ENCODE results near the gene ISOC2. TPM values are rescaled to one million over a fixed set of nuclear protein-coding genes. Genes with fewer than 3 reads are reported as not detected.
A peak's percentile ranks its signal among the peaks of the same experiment; 100 is the strongest.

The ISOC2 gene
- total RNA-seq, 3 donors from 2014 or later = 42.7 to 71.5 (median 57.0) TPM

DNA sequence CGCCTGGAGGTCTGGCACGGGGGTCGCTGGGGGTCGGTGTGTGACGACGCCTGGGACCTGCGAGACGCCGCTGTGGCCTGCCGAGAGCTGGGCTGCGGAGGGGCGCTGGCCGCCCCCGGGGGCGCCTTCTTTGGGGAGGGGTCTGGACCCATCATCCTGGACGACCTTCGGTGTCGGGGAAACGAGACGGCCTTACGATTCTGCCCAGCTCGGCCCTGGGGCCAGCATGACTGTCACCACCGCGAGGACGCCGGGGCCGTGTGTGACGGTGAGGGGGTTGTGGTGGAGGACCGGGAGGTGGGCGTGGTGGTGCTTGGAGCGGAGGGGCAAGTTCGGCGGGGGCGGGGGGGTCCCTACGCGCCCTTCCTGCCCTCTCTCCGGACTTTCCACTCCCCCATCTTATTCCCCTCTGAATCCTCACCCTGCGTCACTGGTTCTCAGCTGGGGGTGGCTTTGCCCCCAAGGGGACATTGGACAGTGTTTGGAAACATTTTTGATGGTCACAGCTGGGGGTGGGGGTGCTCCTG is 32.3 kb upstream of the ISOC2 start:
- TF ChIP-seq POLR2AphosphoS5 (IDR thresholded peaks at IDR 0.05) (no peak), POLR2A (IDR thresholded peaks at IDR 0.05) (no peak)
- TF ChIP-seq, protein P1, sequence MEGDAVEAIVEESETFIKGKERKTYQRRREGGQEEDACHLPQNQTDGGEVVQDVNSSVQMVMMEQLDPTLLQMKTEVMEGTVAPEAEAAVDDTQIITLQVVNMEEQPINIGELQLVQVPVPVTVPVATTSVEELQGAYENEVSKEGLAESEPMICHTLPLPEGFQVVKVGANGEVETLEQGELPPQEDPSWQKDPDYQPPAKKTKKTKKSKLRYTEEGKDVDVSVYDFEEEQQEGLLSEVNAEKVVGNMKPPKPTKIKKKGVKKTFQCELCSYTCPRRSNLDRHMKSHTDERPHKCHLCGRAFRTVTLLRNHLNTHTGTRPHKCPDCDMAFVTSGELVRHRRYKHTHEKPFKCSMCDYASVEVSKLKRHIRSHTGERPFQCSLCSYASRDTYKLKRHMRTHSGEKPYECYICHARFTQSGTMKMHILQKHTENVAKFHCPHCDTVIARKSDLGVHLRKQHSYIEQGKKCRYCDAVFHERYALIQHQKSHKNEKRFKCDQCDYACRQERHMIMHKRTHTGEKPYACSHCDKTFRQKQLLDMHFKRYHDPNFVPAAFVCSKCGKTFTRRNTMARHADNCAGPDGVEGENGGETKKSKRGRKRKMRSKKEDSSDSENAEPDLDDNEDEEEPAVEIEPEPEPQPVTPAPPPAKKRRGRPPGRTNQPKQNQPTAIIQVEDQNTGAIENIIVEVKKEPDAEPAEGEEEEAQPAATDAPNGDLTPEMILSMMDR (IDR thresholded peaks at IDR 0.05) = no peak
- peaks cover 0 to 6% of the 10 kb centered on the region in 2 donors for H3K4me1 ChIP-seq
- intact Hi-C loops (cut with DNase I; ENCODE audit: low total_unique reads) = no loop called here
- peak overlapping the region; percentile 78 to 95 for H3K27ac ChIP-seq
- no peaks in the 10 kb centered on the region for H3K9me3 ChIP-seq
- H3K27me3 ChIP-seq = peaks cover 0 to 11% of the 10 kb centered on the region in 2 donors
- peak overlapping the region; percentile 35 to 62 (median 52) for H3K4me3 ChIP-seq
- H3K36me3 ChIP-seq = no peaks in the 10 kb centered on the region
- DNase-seq (ENCODE audit: low spot score in 2 of 2) = no peak

DNA sequence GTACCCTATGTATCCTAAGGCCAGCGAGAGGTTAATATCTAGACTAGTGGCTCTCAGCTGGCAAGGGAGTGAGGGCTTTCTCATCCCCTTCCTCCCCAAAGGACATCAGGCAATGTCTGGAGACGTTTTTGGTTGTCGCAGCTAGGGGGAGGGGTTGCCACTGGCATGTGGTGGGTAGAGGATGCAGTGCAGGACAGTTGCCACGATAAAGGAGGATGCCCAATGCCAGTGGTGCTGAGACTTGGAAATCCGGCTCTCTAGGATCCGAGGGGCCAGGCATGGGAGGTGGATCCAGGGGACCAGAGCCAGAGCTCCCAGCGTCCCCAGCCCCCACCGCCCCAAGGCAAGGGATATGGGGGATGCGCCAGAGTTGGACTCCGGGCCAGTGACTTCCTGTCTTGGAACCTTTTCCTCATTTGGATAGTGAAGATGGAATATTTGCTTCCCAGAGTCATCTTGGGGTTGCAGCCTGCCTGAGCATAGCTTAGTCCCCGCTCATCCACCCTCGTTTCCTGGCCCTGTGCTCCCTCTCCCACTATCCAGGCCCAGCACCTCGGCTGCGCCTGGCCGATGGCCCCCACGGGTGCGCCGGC is 31.7 kb upstream of the ISOC2 start:
- Histone ChIP-seq H3K4me3 (peak overlapping the region; percentile 35 to 62 (median 52)), H3K27ac (peak overlapping the region; percentile 78 to 95), H3K9me3 (no peaks in the 10 kb centered on the region), H3K4me1 (peaks cover 0 to 6% of the 10 kb centered on the region in 2 donors), H3K27me3 (peaks cover 0 to 11% of the 10 kb centered on the region in 2 donors), H3K36me3 (no peaks in the 10 kb centered on the region)
- no peak for DNase-seq (ENCODE audit: low spot score in 2 of 2)
- intact Hi-C loops (cut with DNase I; ENCODE audit: low total_unique reads) = no loop called here
- TF ChIP-seq, protein P1 (IDR thresholded peaks at IDR 0.05) = no peak
- no peak for TF ChIP-seq POLR2AphosphoS5 (IDR thresholded peaks at IDR 0.05)
- TF ChIP-seq POLR2A (IDR thresholded peaks at IDR 0.05) = no peak

DNA sequence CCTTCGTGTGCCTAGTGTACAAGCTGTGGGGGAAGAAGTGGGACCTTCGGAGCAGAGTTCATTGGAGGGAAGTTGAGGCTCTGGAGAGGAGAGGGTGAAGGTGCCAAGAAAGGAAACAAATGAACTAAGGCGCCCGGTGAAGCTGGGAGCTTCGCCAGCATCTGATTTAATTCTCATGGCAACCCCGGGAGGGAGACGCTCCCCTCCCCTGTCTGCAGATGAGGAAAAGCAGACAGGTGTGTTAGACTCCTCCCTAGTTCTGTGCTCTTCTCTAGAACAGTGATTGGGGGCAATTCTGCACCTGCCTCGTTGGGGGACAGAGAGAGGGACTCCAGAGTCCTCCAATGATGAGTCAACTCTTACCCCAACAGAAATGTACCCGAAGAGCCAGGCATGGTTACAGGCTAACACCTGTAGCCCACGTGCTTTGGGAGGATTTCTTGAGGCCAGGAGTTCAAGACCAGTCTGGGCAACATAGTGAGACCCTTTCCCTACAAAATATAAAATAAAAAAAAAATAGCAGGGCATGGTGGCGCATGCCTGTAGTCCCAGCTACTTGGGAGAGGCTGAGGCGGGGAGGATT is 31.0 kb upstream of the ISOC2 start:
- TF ChIP-seq POLR2A (IDR thresholded peaks at IDR 0.05) (no peak), POLR2AphosphoS5 (IDR thresholded peaks at IDR 0.05) (no peak)
- TF ChIP-seq, protein P1 (IDR thresholded peaks at IDR 0.05) = no peak

DNA sequence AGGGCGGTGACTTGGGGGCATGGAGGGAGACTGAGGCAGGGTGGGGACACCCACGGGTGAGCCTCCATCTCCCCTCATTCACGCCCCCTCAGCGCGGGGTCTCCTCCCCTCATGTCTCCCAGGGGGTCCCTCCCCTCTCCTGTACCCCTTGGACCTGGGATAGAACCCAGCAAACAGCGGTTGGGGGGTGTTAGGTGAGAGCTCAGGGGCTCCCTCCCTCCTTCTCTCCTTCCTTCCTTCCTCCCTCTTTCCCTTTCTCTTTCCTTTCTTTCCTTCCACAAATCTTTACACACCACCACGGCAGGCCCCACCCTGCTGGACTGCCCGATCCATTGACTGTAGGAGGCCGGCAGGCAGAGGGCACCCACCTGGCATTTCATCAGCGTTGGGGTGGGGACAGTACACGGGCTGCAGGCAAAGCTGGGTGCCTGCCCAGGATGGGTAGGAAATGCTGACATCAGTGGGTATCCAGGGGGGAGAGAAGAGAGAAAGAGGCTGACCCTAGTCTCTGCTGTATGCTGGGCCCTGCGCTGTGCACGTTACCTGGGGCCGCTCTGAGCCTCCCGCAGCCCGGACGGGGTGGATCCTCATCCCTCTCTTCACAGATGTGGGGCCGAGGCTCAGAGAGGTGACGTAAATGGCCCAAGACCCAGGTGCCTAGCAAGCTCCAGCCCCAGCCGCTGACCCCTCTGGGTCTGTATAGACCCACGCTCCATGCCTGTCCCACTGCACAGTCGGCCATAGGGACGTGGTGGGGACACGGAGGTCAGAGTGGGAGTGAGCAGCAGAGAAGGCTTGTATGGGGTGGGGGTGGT is 30.3 kb upstream of the ISOC2 start:
- Histone ChIP-seq H3K4me1 (peaks cover 2 to 13% of the 10 kb centered on the region in 2 donors), H3K36me3 (no peaks in the 10 kb centered on the region), H3K4me3 (no peak overlapping the region), H3K9me3 (no peaks in the 10 kb centered on the region), H3K27me3 (peaks cover 0 to 11% of the 10 kb centered on the region in 2 donors), H3K27ac (peak overlapping the region; percentile 70 to 91)
- DNase-seq (ENCODE audit: low spot score in 2 of 2) = no peak
- no peak for TF ChIP-seq POLR2AphosphoS5 (IDR thresholded peaks at IDR 0.05)
- TF ChIP-seq, protein P1 (IDR thresholded peaks at IDR 0.05) = no peak
- TF ChIP-seq POLR2A (IDR thresholded peaks at IDR 0.05) = no peak
- intact Hi-C loops (cut with DNase I; ENCODE audit: low total_unique reads) = no loop called here

More for the DNA sequence above, 31.0 kb upstream of the ISOC2 start:
- no peak for DNase-seq (ENCODE audit: low spot score in 2 of 2)
- peaks cover 0 to 11% of the 10 kb centered on the region in 2 donors for H3K27me3 ChIP-seq
- H3K4me3 ChIP-seq = no peak overlapping the region
- H3K9me3 ChIP-seq = no peaks in the 10 kb centered on the region
- intact Hi-C loops (cut with DNase I; ENCODE audit: low total_unique reads) = no loop called here
- H3K4me1 ChIP-seq = peaks cover 0 to 6% of the 10 kb centered on the region in 2 donors
- peak overlapping the region in 1 of 2 donors; percentile 95 for H3K27ac ChIP-seq
- H3K36me3 ChIP-seq = no peaks in the 10 kb centered on the region
